HG03159 (cell line): Measurements from ENCODE around the gene NAA40.

Experiments used
- ATAC-seq: cut with Tn5 transposase; IDR thresholded peaks from one replicate; pipeline ENCODE4 v1.9.1; 2021; ENCODE audit warnings: mild to moderate bottlenecking, moderate library complexity; ENCODE audit not compliant: unreplicated experiment

NAA40 gene

GRCh38 chr11:63985812-63986155, 47.0 kb downstream of the NAA40 start:
- no peak for ATAC-seq

GRCh38 chr11:63986156-63986931, 47.5 kb downstream of the NAA40 start, which contains the start of gene OTUB1:
OTUB1 (plus strand) TSS chr11:63986438; CDS start chr11:63986457, 19 bp downstream.
- peak; percentile 74 for ATAC-seq

GRCh38 chr11:63986932-63987513, 48.2 kb downstream of the NAA40 start:
- ATAC-seq, result no peak

- no peak for ATAC-seq
These were observed 52.8 kb downstream of the NAA40 start for GRCh38 chr11:63991558-63991957.

GRCh38 chr11:63993100-63993499, 54.3 kb downstream of the NAA40 start:
- ATAC-seq, result no peak

- no peak for ATAC-seq
These were observed 55.2 kb downstream of the NAA40 start for GRCh38 chr11:63993993-63994392.

GRCh38 chr11:63996512-63996911, 57.7 kb downstream of the NAA40 start:
- no peak for ATAC-seq

GRCh38 chr11:63997104-63997700, 58.4 kb downstream of the NAA40 start:
- ATAC-seq, result no peak

GRCh38 chr11:63997801-63998337, 59.1 kb downstream of the NAA40 start:
- ATAC-seq, result no peak

GRCh38 chr11:63998558-63999348, 60.0 kb downstream of the NAA40 start:
- no peak for ATAC-seq

- ATAC-seq, result no peak
These were observed 60.7 kb downstream of the NAA40 start for GRCh38 chr11:63999349-64000025.

- no peak for ATAC-seq
These were observed 61.4 kb downstream of the NAA40 start for GRCh38 chr11:64000026-64000739.

- ATAC-seq, result no peak
These were observed 62.1 kb downstream of the NAA40 start for GRCh38 chr11:64000740-64001483.

GRCh38 chr11:64001484-64002420, 63.0 kb downstream of the NAA40 start:
- no peak for ATAC-seq

GRCh38 chr11:64003807-64004589, 65.2 kb downstream of the NAA40 start:
- ATAC-seq, result no peak

- ATAC-seq, result no peak
These were observed 65.8 kb downstream of the NAA40 start for GRCh38 chr11:64004590-64004984.

GRCh38 chr11:64005691-64006090, 66.9 kb downstream of the NAA40 start:
- ATAC-seq, result no peak
